KMS-11 (cell line): ENCODE data around the gene HYKK.

ENCODE experiments used
- H2AFZ ChIP-seq: fragments of 200-600 bp; sonication (generic); 2 replicates; pipeline ENCODE4 v1.6.1; 2016; ENCODE audit warnings: antibody characterized with exemption, mixed run types, low read depth
- H3K27ac ChIP-seq: fragments of 200-600 bp; sonication (generic); 2 replicates; pipeline ENCODE4 v1.6.1; 2016; ENCODE audit warnings: mild to moderate bottlenecking, mixed run types
- H3K27me3 ChIP-seq: fragments of 200-600 bp; sonication (generic); 2 replicates; pipeline ENCODE4 v1.6.1; 2017; ENCODE audit warnings: mild to moderate bottlenecking, low read depth, mixed run types, moderate library complexity; ENCODE audit not compliant: insufficient read depth
- H3K36me3 ChIP-seq: fragments of 200-600 bp; sonication (generic); 2 replicates; pipeline ENCODE4 v1.6.1; 2017; ENCODE audit warnings: mild to moderate bottlenecking, mixed run types; ENCODE audit not compliant: insufficient read depth
- H3K4me1 ChIP-seq: fragments of 200-600 bp; sonication (generic); 2 replicates; pipeline ENCODE4 v1.6.1; 2016; ENCODE audit warnings: mild to moderate bottlenecking, low read depth, mixed run types; ENCODE audit not compliant: poor library complexity, severe bottlenecking
- H3K4me2 ChIP-seq: fragments of 200-600 bp; sonication (generic); 2 replicates; pipeline ENCODE4 v1.7.0; 2016; ENCODE audit warnings: mild to moderate bottlenecking, mixed run types
- H3K4me3 ChIP-seq: fragments of 200-600 bp; sonication (generic); IDR thresholded peaks from 2 replicates; pipeline ENCODE4 v1.6.1; 2017; ENCODE audit warnings: low read depth, low read length, mixed read lengths; ENCODE audit not compliant: insufficient read depth
- H3K79me2 ChIP-seq: fragments of 200-600 bp; sonication (generic); 2 replicates; pipeline ENCODE4 v1.6.1; 2016; ENCODE audit warnings: low read depth, mixed run types; ENCODE audit not compliant: insufficient read depth
- H3K9ac ChIP-seq: fragments of 200-600 bp; sonication (generic); 2 replicates; pipeline ENCODE4 v1.6.1; 2016; ENCODE audit warnings: mild to moderate bottlenecking, mixed run types
- H4K20me1 ChIP-seq: fragments of 200-600 bp; sonication (generic); 2 replicates; pipeline ENCODE4 v1.6.1; 2016; ENCODE audit warnings: mild to moderate bottlenecking, mixed run types; ENCODE audit not compliant: insufficient read depth
- TF ChIP-seq, protein P1 (sequence below): fragments of 200-600 bp; sonication (generic); conservative IDR thresholded peaks from 2 replicates; pipeline ENCODE4 v1.6.1; 2017; ENCODE audit warnings: low read depth, mild to moderate bottlenecking, antibody characterized with exemption, low read length, moderate library complexity, mixed read lengths

HYKK gene

DNA sequence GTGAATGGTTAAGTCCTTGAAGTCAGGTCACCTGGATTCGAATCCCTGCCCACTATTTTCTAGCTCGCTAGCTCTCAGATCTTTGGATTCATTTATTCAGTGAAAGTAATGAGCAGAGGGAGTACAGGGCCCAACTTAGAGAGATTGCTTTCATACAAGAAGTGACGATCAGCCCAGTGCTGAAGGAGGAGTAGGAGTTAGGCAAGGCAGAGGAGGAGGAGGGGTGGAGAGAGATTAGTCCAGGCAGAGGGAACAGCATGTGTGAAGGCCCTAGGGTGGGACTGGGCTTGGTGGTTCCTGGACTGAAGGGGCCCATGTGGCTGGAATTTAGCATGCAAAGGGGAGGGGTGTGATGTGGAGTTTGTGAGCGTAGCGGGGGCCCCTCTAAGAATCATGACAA, 54.1 kb downstream of the HYKK start:
- Histone ChIP-seq H3K4me2 (no peak overlapping the region), H3K4me3 (no peak overlapping the region), H3K27ac (no peak overlapping the region), H4K20me1 (no peaks in the 10 kb centered on the region), H3K4me1 (peaks cover 13% of the 10 kb centered on the region), H3K9ac (no peak overlapping the region), H3K79me2 (peaks cover 9% of the 10 kb centered on the region), H3K36me3 (no peaks in the 10 kb centered on the region), H2AFZ (no peak overlapping the region), H3K27me3 (no peaks in the 10 kb centered on the region)
- TF ChIP-seq, protein P1, sequence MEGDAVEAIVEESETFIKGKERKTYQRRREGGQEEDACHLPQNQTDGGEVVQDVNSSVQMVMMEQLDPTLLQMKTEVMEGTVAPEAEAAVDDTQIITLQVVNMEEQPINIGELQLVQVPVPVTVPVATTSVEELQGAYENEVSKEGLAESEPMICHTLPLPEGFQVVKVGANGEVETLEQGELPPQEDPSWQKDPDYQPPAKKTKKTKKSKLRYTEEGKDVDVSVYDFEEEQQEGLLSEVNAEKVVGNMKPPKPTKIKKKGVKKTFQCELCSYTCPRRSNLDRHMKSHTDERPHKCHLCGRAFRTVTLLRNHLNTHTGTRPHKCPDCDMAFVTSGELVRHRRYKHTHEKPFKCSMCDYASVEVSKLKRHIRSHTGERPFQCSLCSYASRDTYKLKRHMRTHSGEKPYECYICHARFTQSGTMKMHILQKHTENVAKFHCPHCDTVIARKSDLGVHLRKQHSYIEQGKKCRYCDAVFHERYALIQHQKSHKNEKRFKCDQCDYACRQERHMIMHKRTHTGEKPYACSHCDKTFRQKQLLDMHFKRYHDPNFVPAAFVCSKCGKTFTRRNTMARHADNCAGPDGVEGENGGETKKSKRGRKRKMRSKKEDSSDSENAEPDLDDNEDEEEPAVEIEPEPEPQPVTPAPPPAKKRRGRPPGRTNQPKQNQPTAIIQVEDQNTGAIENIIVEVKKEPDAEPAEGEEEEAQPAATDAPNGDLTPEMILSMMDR, result no peak

DNA sequence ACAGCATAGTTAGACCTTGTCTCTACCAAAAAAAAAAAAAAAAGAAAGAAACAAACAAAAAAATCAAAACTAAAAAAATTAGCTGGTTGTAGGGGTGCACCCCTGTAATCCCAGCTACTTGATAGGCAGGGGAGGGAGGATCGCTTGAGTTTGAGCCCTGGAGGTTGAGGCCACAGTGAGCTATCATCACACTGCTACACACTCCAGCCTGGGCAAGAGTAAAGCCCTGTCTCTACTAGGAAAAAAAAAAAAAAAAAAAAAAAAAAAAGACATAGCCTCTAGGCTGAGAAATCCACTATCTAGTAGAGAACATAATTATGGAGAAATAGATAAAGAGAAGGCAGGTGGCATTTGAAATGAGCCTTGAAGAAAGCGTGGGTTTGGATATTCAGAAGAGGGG, 55.7 kb downstream of the HYKK start:
- H3K9ac ChIP-seq, result no peak overlapping the region
- H3K4me2 ChIP-seq, result no peak overlapping the region
- H3K36me3 ChIP-seq, result no peaks in the 10 kb centered on the region
- no peaks in the 10 kb centered on the region for H3K27me3 ChIP-seq
- H3K79me2 ChIP-seq, result peaks cover 25% of the 10 kb centered on the region
- H4K20me1 ChIP-seq, result no peaks in the 10 kb centered on the region
- no peak overlapping the region for H3K4me3 ChIP-seq
- H2AFZ ChIP-seq, result no peak overlapping the region
- TF ChIP-seq, protein P1, result no peak
- peaks cover 23% of the 10 kb centered on the region for H3K4me1 ChIP-seq
- H3K27ac ChIP-seq, result no peak overlapping the region

DNA sequence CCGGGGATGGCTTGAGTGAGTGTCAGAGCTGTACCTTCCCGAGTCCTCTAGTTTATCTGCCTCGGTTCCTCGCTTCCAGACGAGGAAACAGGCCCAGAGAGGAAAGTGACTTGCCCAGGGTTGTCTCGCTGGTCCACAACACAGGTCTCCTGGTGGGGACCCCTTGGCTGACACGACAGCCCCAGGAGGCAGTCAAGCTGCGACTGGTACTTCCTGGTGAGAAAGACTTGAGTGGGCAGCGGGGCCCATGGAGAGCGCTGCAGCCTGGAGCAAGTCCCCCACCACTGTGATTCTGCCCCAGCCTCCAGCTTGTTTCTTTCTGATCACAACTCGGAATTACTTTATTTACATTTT, 57.3 kb downstream of the HYKK start:
- Histone ChIP-seq H3K4me2 (peak overlapping the region; percentile 43), H3K27me3 (no peaks in the 10 kb centered on the region), H3K9ac (peak overlapping the region; percentile 55; the same call in 1 of the 2 replicates), H2AFZ (peak overlapping the region; percentile 88), H3K4me3 (no peak overlapping the region), H3K79me2 (peaks cover 41% of the 10 kb centered on the region), H3K27ac (peak overlapping the region; percentile 53; the same call in 1 of the 2 replicates), H3K36me3 (no peaks in the 10 kb centered on the region), H4K20me1 (no peaks in the 10 kb centered on the region), H3K4me1 (peaks cover 37% of the 10 kb centered on the region)
- TF ChIP-seq, protein P1, result no peak

DNA sequence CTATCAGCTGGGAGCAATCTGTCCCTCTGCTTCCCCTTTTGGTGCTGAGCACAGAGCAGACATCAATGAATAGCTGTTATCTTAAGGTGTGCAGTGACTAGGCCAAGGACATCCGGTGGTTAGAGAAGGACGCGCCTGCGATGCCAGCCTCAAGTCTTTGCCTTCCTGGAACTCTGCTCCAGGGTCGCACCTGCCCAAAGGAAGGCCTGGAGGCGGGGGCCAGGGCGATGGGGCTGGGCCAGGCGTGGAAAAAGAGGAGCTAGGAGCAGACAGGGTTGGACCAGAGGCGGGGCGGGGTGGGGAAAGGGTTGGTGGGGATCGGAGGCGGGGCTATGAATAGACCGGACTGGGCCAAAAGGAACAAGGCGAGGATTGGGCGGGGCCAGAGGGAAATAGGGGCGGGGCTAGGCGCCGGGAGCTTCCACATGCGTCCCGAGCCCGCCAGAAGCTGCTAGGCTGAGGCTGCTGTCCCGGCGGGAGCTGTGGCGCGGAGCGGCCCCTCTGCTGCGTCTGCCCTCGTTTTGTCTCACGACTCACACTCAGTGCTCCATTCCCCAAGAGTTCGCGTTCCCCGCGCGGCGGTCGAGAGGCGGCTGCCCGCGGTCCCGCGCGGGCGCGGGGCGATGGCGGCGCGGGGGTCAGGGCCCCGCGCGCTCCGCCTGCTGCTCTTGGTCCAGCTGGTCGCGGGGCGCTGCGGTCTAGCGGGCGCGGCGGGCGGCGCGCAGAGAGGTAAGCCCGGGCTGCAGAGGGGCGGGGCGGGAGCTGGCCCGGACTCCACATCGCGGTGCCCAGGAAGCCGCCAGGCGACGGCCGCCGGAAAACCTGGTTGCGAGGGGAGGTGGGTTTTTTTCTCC, 57.9 kb downstream of the HYKK start, which contains the start of gene CHRNA5:
Gene CHRNA5 (plus strand): TSS at position 424 of the 854 bp plus-strand sequence. CDS start 200 bp downstream, at position 624.
- no peaks in the 10 kb centered on the region for H3K36me3 ChIP-seq

More for the DNA sequence above, 57.9 kb downstream of the HYKK start, which contains the start of gene CHRNA5:
- peak within 1 kb of the TSS; percentile 46 for H3K4me2 ChIP-seq
- H3K4me1 ChIP-seq, result peaks cover 42% of the 10 kb centered on the region
- peak within 1 kb of the TSS; percentile 55 for H3K9ac ChIP-seq
- peaks cover 47% of the 10 kb centered on the region for H3K79me2 ChIP-seq
- no peaks in the 10 kb centered on the region for H3K27me3 ChIP-seq
- H3K4me3 ChIP-seq, result no peak within 1 kb of the TSS
- TF ChIP-seq, protein P1, result no peak
- H4K20me1 ChIP-seq, result no peaks in the 10 kb centered on the region
- peak within 1 kb of the TSS; percentile 53 for H3K27ac ChIP-seq
- H2AFZ ChIP-seq, result peak within 1 kb of the TSS; percentile 88
